Measurements from ENCODE around the gene C11orf97.

DNA sequence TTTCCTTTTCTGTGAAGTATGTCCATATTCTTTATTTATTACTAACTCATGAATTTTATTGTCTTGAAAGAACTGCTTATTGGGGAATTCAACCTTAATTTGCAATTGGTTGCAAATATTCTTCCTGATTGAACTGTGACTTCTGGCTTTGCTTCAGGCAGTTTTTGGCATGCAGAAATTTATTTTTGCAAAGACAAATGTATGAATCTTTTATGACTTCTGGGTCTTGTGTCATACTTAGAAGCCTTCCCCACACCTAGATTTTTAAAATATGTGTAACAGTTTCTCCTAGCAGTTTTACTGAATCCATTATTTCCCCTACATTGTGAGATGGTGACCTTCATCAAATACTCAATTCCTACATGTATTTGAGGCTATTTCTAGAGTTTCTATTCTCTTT, 30.9 kb upstream of the C11orf97 start:
- TF ChIP-seq CEBPB (IDR thresholded peaks at IDR 0.05; ENCODE audit: low read depth) (no peak), POLR2A (IDR thresholded peaks at IDR 0.05; ENCODE audit: borderline replicate concordance, extremely low read depth, insufficient read depth, insufficient read length) (no peak), JUND (IDR thresholded peaks at IDR 0.05) (no peak)
- TF ChIP-seq, protein P1, sequence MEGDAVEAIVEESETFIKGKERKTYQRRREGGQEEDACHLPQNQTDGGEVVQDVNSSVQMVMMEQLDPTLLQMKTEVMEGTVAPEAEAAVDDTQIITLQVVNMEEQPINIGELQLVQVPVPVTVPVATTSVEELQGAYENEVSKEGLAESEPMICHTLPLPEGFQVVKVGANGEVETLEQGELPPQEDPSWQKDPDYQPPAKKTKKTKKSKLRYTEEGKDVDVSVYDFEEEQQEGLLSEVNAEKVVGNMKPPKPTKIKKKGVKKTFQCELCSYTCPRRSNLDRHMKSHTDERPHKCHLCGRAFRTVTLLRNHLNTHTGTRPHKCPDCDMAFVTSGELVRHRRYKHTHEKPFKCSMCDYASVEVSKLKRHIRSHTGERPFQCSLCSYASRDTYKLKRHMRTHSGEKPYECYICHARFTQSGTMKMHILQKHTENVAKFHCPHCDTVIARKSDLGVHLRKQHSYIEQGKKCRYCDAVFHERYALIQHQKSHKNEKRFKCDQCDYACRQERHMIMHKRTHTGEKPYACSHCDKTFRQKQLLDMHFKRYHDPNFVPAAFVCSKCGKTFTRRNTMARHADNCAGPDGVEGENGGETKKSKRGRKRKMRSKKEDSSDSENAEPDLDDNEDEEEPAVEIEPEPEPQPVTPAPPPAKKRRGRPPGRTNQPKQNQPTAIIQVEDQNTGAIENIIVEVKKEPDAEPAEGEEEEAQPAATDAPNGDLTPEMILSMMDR (IDR thresholded peaks at IDR 0.05 in 2 of 3, conservative IDR thresholded peaks at IDR 0.05 in 1 of 3; ENCODE audit: borderline replicate concordance in 1 of 3, insufficient read depth in 1 of 3, low read depth in 2 of 3, low read length in 2 of 3): no peak
- TF ChIP-seq, protein P2, sequence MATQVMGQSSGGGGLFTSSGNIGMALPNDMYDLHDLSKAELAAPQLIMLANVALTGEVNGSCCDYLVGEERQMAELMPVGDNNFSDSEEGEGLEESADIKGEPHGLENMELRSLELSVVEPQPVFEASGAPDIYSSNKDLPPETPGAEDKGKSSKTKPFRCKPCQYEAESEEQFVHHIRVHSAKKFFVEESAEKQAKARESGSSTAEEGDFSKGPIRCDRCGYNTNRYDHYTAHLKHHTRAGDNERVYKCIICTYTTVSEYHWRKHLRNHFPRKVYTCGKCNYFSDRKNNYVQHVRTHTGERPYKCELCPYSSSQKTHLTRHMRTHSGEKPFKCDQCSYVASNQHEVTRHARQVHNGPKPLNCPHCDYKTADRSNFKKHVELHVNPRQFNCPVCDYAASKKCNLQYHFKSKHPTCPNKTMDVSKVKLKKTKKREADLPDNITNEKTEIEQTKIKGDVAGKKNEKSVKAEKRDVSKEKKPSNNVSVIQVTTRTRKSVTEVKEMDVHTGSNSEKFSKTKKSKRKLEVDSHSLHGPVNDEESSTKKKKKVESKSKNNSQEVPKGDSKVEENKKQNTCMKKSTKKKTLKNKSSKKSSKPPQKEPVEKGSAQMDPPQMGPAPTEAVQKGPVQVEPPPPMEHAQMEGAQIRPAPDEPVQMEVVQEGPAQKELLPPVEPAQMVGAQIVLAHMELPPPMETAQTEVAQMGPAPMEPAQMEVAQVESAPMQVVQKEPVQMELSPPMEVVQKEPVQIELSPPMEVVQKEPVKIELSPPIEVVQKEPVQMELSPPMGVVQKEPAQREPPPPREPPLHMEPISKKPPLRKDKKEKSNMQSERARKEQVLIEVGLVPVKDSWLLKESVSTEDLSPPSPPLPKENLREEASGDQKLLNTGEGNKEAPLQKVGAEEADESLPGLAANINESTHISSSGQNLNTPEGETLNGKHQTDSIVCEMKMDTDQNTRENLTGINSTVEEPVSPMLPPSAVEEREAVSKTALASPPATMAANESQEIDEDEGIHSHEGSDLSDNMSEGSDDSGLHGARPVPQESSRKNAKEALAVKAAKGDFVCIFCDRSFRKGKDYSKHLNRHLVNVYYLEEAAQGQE (IDR thresholded peaks at IDR 0.05; ENCODE audit: low read depth): no peak

All from HCT116 (cell line).